Fibroblast of pulmonary artery (primary cell): ENCODE measurements around the gene EML4.
A peak's percentile ranks its signal among the peaks of the same experiment; 100 is the strongest.

Experiments used
- DNase-seq: peaks from one replicate; pipeline ENCODE4 v3.0.0-alpha.2; 2010; ENCODE audit warnings: low read depth
- H3K4me3 ChIP-seq: replicated peaks from 2 replicates; pipeline ENCODE4 v1.5.1; 2011; ENCODE audit warnings: low read depth, mild to moderate bottlenecking, control low read depth, low read length, moderate library complexity
- CTCF ChIP-seq: IDR thresholded peaks from 2 replicates; pipeline ENCODE4 v1.5.1; 2011; ENCODE audit warnings: mild to moderate bottlenecking, control low read depth, low read length, inconsistent platforms; ENCODE audit errors: missing control alignments

Gene EML4

DNA sequence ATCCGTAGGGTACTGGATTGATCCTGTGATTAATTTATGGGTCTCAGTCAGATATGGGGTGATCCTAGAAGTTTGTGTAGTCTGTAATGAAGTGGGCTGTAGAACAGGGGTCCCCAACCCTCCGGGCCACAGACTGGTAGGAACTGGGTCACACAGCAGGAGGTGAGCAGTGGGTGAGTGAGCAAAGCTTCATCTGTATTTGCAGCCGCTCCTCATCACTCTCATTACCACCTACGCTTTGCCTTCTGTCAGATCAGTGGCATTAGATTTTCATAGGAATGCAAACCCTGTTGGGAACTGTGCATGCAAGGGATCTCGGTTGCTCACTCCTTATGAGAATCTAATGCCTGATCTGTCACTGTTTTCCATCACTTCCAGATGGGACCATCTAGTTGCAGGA lies 48.8 kb downstream of the EML4 start:
- no peak overlapping the region for H3K4me3 ChIP-seq
- TF ChIP-seq CTCF = no peak
- no peak for DNase-seq

GRCh38 chr2:42218712-42219111 lies 49.6 kb downstream of the EML4 start:
- no peak overlapping the region for H3K4me3 ChIP-seq
- no peak for TF ChIP-seq CTCF
- DNase-seq = no peak

DNA sequence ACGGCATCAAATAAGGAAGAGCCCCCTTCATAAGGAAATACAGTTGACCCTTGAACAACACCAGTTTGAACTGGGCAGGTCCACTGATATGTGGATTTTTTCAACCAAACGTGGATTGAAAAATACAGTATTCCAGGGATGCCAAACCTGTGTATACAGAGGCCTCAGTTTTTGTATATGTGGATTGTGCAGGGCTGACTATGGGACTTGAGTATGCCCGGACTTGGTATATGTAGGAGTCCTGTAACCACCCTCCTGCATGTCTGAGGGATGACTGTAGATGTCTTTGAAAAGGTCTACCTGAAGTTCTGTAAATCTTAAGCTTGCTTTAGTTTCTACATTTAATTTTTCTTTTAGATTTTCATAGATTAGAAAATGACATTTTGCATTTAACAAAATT lies 50.0 kb downstream of the EML4 start:
- no peak overlapping the region for H3K4me3 ChIP-seq
- no peak for DNase-seq
- TF ChIP-seq CTCF = no peak

- no peak for TF ChIP-seq CTCF
- DNase-seq = no peak
- no peak overlapping the region for H3K4me3 ChIP-seq
Observed at GRCh38 chr2:42220566-42220965, 51.4 kb downstream of the EML4 start.

GRCh38 chr2:42223067-42223854 lies 54.1 kb downstream of the EML4 start:
- no peak for TF ChIP-seq CTCF
- no peak for DNase-seq
- H3K4me3 ChIP-seq = no peak overlapping the region

- peak; percentile 26 for DNase-seq
- H3K4me3 ChIP-seq = no peak overlapping the region
- no peak for TF ChIP-seq CTCF
Observed at GRCh38 chr2:42223855-42224268, 54.7 kb downstream of the EML4 start.

DNA sequence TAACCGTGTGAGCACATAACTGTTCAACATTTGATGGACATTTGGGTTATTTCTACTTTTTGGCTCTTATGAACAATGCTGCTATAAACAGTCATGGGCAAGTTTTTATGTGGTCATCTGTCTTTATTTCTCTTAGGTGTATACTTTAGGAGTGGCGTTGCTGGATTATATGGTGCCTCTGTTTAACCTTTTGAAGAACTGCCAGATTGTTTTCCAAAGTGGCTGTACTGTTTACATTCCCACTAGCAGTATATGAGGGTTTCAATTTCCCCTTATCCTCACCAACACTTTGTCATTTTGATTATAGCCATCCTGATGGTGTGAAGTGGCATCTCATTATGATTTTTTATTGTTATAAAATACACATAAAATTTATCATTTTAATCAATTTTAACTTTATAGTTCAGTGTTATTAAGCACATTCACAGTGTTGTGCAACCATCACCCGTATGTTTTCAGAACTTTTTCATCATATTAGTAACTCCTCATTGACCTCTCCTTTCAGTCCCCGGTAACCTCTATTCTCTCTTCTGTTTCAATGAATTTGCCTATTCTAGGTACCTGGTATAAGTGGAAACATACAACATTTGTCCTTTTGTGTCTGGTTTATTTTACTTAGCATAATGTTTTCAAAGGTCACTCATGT lies 55.4 kb downstream of the EML4 start:
- no peak overlapping the region for H3K4me3 ChIP-seq
- no peak for DNase-seq
- TF ChIP-seq CTCF = no peak
